ENCODE data around the gene GIGYF1.
A peak's percentile ranks its signal among the peaks of the same experiment; 100 is the strongest.

The GIGYF1 gene

GRCh38 chr7:100641860-100642533, 52.1 kb downstream of the GIGYF1 start:
- Histone ChIP-seq H3K9me3 (ENCODE audit: control insufficient read depth in 2 of 2, low read length in 2 of 2) (no peaks in the 10 kb centered on the region), H3K4me3 (ENCODE audit: low read length in 2 of 2) (no peak overlapping the region), H3K27ac (ENCODE audit: low read length) (no peak overlapping the region), H3K9ac (ENCODE audit: low read length in 2 of 2) (no peak overlapping the region), H3K27me3 (ENCODE audit: control insufficient read depth in 1 of 2, insufficient read depth in 2 of 2, low read length in 2 of 2) (peaks cover 13 to 16% of the 10 kb centered on the region in 2 donors), H3K36me3 (ENCODE audit: control insufficient read depth in 2 of 2, insufficient read depth in 2 of 2, low read length in 2 of 2) (no peaks in the 10 kb centered on the region), H3K4me1 (ENCODE audit: control insufficient read depth, insufficient read depth, low read length) (no peaks in the 10 kb centered on the region)

- Histone ChIP-seq H3K27me3 (ENCODE audit: control insufficient read depth in 1 of 2, insufficient read depth in 2 of 2, low read length in 2 of 2) (peaks cover 13 to 18% of the 10 kb centered on the region in 2 donors), H3K9me3 (ENCODE audit: control insufficient read depth in 2 of 2, low read length in 2 of 2) (no peaks in the 10 kb centered on the region), H3K4me1 (ENCODE audit: control insufficient read depth, insufficient read depth, low read length) (no peaks in the 10 kb centered on the region), H3K36me3 (ENCODE audit: control insufficient read depth in 2 of 2, insufficient read depth in 2 of 2, low read length in 2 of 2) (no peaks in the 10 kb centered on the region), H3K9ac (ENCODE audit: low read length in 2 of 2) (no peak within 1 kb of the TSS), H3K4me3 (ENCODE audit: low read length in 2 of 2) (no peak within 1 kb of the TSS), H3K27ac (ENCODE audit: low read length) (no peak within 1 kb of the TSS)
Observed at GRCh38 chr7:100641463-100641859, 52.6 kb downstream of the GIGYF1 start, which contains the start of gene TFR2. Gene TFR2, minus strand, starts transcription at chr7:100641552. Its CDS starts 43 bp downstream, at chr7:100641509.

GRCh38 chr7:100640517-100641440, 53.3 kb downstream of the GIGYF1 start:
- H3K27me3 ChIP-seq (ENCODE audit: control insufficient read depth in 1 of 2, insufficient read depth in 2 of 2, low read length in 2 of 2): peaks cover 10 to 14% of the 10 kb centered on the region in 2 donors
- no peak overlapping the region for H3K27ac ChIP-seq (ENCODE audit: low read length)
- H3K36me3 ChIP-seq (ENCODE audit: control insufficient read depth in 2 of 2, insufficient read depth in 2 of 2, low read length in 2 of 2): no peaks in the 10 kb centered on the region
- no peaks in the 10 kb centered on the region for H3K9me3 ChIP-seq (ENCODE audit: control insufficient read depth in 2 of 2, low read length in 2 of 2)
- H3K4me1 ChIP-seq (ENCODE audit: control insufficient read depth, insufficient read depth, low read length): no peaks in the 10 kb centered on the region
- no peak overlapping the region for H3K4me3 ChIP-seq (ENCODE audit: low read length in 2 of 2)
- H3K9ac ChIP-seq (ENCODE audit: low read length in 2 of 2): no peak overlapping the region

- Histone ChIP-seq H3K27ac (ENCODE audit: low read length) (no peak overlapping the region), H3K9me3 (ENCODE audit: control insufficient read depth in 2 of 2, low read length in 2 of 2) (no peaks in the 10 kb centered on the region), H3K4me1 (ENCODE audit: control insufficient read depth, insufficient read depth, low read length) (no peaks in the 10 kb centered on the region), H3K9ac (ENCODE audit: low read length in 2 of 2) (no peak overlapping the region), H3K36me3 (ENCODE audit: control insufficient read depth in 2 of 2, insufficient read depth in 2 of 2, low read length in 2 of 2) (no peaks in the 10 kb centered on the region), H3K27me3 (ENCODE audit: control insufficient read depth in 1 of 2, insufficient read depth in 2 of 2, low read length in 2 of 2) (peaks cover 11 to 12% of the 10 kb centered on the region in 2 donors), H3K4me3 (ENCODE audit: low read length in 2 of 2) (no peak overlapping the region)
Observed at GRCh38 chr7:100639995-100640516, 54.0 kb downstream of the GIGYF1 start.

GRCh38 chr7:100632951-100633717, 60.9 kb downstream of the GIGYF1 start:
- Histone ChIP-seq H3K9me3 (ENCODE audit: control insufficient read depth in 2 of 2, low read length in 2 of 2) (no peaks in the 10 kb centered on the region), H3K27me3 (ENCODE audit: control insufficient read depth in 1 of 2, insufficient read depth in 2 of 2, low read length in 2 of 2) (peaks cover 25 to 28% of the 10 kb centered on the region in 2 donors), H3K9ac (ENCODE audit: low read length in 2 of 2) (peak overlapping the region in 1 of 2 donors; percentile 37), H3K36me3 (ENCODE audit: control insufficient read depth in 2 of 2, insufficient read depth in 2 of 2, low read length in 2 of 2) (no peaks in the 10 kb centered on the region), H3K4me1 (ENCODE audit: control insufficient read depth, insufficient read depth, low read length) (peaks cover 8% of the 10 kb centered on the region), H3K4me3 (ENCODE audit: low read length in 2 of 2) (peak overlapping the region; percentile 48 to 63), H3K27ac (ENCODE audit: low read length) (no peak overlapping the region)

DNA sequence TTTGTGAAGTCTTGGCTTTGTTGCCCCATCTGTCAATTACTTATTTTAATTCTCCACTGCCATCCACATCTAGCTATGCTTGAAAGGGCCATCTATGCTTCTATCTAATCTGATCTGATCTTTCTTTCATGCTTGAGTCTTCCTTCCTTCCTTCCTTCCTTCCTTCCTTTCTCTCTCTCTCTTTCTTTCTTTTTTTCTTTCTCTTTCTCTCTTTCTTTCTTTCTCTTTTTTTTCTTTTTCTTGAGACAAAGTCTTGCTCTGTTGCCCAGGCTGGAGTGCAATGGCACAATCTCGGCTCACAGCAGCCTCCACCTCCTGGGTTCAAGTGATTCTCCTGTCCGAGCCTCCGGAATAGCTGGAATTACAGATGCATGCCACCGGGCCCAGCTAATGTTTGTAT, 64.0 kb downstream of the GIGYF1 start:
- no peaks in the 10 kb centered on the region for H3K36me3 ChIP-seq (ENCODE audit: control insufficient read depth in 2 of 2, insufficient read depth in 2 of 2, low read length in 2 of 2)
- H3K4me1 ChIP-seq (ENCODE audit: control insufficient read depth, insufficient read depth, low read length): peaks cover 17% of the 10 kb centered on the region
- no peaks in the 10 kb centered on the region for H3K9me3 ChIP-seq (ENCODE audit: control insufficient read depth in 2 of 2, low read length in 2 of 2)
- no peak overlapping the region for H3K4me3 ChIP-seq (ENCODE audit: low read length in 2 of 2)
- H3K27ac ChIP-seq (ENCODE audit: low read length): no peak overlapping the region
- peaks cover 28 to 32% of the 10 kb centered on the region in 2 donors for H3K27me3 ChIP-seq (ENCODE audit: control insufficient read depth in 1 of 2, insufficient read depth in 2 of 2, low read length in 2 of 2)
- no peak overlapping the region for H3K9ac ChIP-seq (ENCODE audit: low read length in 2 of 2)

Data from stomach smooth muscle (tissue), 2 donors.